Neutrophil (primary cell): ENCODE measurements around the gene PCBP2.
A peak's percentile ranks its signal among the peaks of the same experiment; 100 is the strongest.

ENCODE experiments used
- H3K27ac ChIP-seq: fragments of 200-600 bp; sonication (generic); 2 replicates; pipeline ENCODE4 v1.5.1; 2016; ENCODE audit warnings: mild to moderate bottlenecking, moderate library complexity
- H3K27me3 ChIP-seq: fragments of 200-600 bp; sonication (generic); 2 replicates; pipeline ENCODE4 v1.6.0; 2016; ENCODE audit warnings: mild to moderate bottlenecking
- H3K36me3 ChIP-seq: fragments of 200-600 bp; sonication (generic); 2 replicates; pipeline ENCODE4 v1.5.1; 2017
- H3K4me1 ChIP-seq, 2 experiments: fragments of 200-600 bp in 1 of 2; sonication (generic) in 1 of 2; 1 replicate in 1 of 2; 2 replicates in 1 of 2; pipeline versions ENCODE4 v1.5.1 to v1.6.1; 2013 to 2016; ENCODE audit warnings: low read depth in 1 of 2, low read length in 1 of 2, mild to moderate bottlenecking in 1 of 2, moderate library complexity in 1 of 2; ENCODE audit not compliant: control insufficient read depth in 1 of 2, insufficient read depth in 1 of 2
- H3K4me3 ChIP-seq, 2 experiments: fragments of 200-600 bp in 1 of 2; sonication (generic) in 1 of 2; 1 replicate in 1 of 2; 2 replicates in 1 of 2; pipeline ENCODE4 v1.5.1; 2013 to 2016; ENCODE audit warnings: low read depth in 1 of 2, low read length in 1 of 2, mild to moderate bottlenecking in 1 of 2, moderate library complexity in 1 of 2
- H3K9me3 ChIP-seq: fragments of 200-600 bp; sonication (generic); 2 replicates; pipeline ENCODE4 v1.5.1; 2016
- TF ChIP-seq, protein P1 (sequence below): fragments of 200-600 bp; sonication (generic); IDR thresholded peaks from 2 replicates; pipeline ENCODE4 v1.5.1; 2016; ENCODE audit warnings: antibody characterized with exemption

Gene PCBP2

DNA sequence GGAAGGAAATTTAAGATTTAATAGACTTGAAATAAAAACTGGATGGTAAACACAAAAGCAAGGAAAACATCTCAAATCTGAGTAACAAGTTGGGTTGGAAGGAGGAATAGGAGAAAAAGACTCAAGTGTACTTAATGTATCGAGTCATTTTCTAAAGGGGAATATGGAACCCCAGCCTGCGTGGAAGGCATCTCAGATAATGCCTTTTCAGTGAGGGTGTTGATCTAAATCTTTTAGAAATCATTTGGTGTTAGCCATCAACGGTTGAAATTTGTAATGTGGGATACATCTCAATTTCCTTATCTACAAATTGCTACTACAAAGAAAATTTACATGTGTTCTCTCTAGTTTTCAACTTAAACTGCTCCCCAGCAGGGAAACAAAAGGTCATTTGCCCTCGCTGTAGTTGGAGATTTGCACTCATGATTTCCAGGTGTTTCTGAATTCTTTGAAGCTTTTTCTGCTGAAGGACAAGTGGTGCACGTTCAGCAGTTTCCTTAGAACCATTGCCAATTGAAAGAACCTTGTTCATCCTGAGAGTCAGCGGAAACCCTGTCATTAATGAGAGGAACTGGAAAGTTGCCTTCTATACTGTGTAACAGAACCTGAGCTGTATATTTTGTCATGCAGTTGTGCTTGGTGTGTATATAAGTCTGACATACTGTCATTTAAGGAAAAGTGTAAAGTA, 2.2 kb downstream of the PCBP2 start:
- Histone ChIP-seq H3K4me1 (peaks cover 20 to 21% of the 10 kb centered on the region in 2 experiments), H3K4me3 (no peak overlapping the region), H3K36me3 (peaks cover 54% of the 10 kb centered on the region), H3K27ac (peak overlapping the region; percentile 96), H3K9me3 (no peaks in the 10 kb centered on the region), H3K27me3 (no peaks in the 10 kb centered on the region)
- TF ChIP-seq, protein P1, sequence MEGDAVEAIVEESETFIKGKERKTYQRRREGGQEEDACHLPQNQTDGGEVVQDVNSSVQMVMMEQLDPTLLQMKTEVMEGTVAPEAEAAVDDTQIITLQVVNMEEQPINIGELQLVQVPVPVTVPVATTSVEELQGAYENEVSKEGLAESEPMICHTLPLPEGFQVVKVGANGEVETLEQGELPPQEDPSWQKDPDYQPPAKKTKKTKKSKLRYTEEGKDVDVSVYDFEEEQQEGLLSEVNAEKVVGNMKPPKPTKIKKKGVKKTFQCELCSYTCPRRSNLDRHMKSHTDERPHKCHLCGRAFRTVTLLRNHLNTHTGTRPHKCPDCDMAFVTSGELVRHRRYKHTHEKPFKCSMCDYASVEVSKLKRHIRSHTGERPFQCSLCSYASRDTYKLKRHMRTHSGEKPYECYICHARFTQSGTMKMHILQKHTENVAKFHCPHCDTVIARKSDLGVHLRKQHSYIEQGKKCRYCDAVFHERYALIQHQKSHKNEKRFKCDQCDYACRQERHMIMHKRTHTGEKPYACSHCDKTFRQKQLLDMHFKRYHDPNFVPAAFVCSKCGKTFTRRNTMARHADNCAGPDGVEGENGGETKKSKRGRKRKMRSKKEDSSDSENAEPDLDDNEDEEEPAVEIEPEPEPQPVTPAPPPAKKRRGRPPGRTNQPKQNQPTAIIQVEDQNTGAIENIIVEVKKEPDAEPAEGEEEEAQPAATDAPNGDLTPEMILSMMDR = no peak

DNA sequence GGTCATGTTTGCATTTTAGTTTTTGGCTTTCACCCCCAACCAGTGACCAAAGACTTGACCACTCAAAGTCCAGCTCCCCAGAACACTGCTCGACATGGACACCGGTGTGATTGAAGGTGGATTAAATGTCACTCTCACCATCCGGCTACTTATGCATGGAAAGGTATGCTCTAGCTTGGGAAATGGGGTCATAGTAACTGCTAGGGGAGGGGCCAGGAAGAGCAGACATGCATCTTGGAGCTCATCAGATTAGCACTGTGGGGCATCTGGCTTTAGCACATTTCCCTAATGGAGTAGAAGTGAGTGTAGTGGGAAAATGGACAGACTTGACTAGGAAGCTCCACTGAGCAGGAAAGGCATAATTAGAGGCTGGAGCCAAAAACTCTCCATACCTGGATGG, 2.8 kb downstream of the PCBP2 start:
- H3K9me3 ChIP-seq = no peaks in the 10 kb centered on the region
- no peak overlapping the region for H3K27ac ChIP-seq
- H3K36me3 ChIP-seq = peaks cover 57% of the 10 kb centered on the region
- TF ChIP-seq, protein P1 = no peak
- no peaks in the 10 kb centered on the region for H3K27me3 ChIP-seq
- H3K4me3 ChIP-seq = no peak overlapping the region
- H3K4me1 ChIP-seq = peaks cover 20 to 21% of the 10 kb centered on the region in 2 experiments

DNA sequence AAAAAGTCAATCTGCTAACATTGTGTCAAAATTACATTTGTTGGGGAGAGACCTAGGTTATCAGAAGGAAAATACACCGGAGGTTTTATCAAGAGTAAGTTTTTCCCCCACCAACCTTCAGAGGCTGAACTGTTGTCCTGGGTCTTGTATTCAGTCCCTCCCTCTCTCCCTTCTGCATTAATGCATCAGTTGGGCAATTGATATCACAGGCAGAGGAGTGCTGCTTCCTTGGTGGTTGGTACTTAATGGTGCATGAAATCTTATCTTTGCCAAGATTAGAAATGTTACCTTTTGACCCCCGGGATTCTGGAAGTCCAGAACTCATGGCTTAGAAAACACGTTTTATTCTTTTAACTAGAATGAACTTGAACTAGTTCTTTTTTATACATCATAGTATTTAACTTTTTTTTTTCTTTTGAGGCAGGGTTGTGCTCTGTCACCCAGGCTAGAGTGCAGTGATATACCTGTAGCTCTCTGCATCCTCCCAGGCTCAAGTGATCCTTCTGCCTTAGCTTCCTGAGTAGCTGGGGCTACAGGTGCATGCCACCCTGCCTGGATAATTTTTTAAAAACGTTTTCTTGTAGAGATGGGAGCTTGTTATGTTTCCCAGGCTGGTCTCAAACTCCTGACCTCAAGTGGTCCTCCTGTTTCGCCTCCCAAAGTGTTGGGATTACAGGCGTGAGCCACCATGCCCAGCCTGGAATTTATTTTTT, 4.9 kb downstream of the PCBP2 start:
- Histone ChIP-seq H3K4me3 (no peak overlapping the region), H3K27ac (no peak overlapping the region), H3K4me1 (peaks cover 15 to 17% of the 10 kb centered on the region in 2 experiments), H3K36me3 (peaks cover 78% of the 10 kb centered on the region), H3K27me3 (no peaks in the 10 kb centered on the region), H3K9me3 (no peaks in the 10 kb centered on the region)
- TF ChIP-seq, protein P1 = no peak

DNA sequence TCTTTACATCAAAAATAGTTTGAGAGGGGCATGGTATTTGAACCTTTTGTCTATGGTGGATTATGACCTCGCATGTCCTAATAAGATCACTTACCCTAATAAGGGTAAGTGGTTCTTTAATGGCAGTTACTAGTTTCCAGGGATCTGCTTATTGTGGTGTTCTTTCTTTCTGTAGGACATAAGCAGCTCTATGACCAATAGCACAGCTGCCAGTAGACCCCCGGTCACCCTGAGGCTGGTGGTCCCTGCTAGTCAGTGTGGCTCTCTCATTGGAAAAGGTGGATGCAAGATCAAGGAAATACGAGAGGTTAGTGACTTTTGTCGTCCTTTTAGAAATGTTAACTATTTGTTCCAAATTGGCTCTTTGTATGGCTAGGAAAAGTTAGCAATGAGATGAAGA, 7.2 kb downstream of the PCBP2 start:
- no peak overlapping the region for H3K4me3 ChIP-seq
- no peak overlapping the region for H3K27ac ChIP-seq
- TF ChIP-seq, protein P1 = no peak
- no peaks in the 10 kb centered on the region for H3K9me3 ChIP-seq
- H3K27me3 ChIP-seq = no peaks in the 10 kb centered on the region
- peaks cover under 1 to 3% of the 10 kb centered on the region in 2 experiments for H3K4me1 ChIP-seq
- peaks cover 100% of the 10 kb centered on the region for H3K36me3 ChIP-seq

DNA sequence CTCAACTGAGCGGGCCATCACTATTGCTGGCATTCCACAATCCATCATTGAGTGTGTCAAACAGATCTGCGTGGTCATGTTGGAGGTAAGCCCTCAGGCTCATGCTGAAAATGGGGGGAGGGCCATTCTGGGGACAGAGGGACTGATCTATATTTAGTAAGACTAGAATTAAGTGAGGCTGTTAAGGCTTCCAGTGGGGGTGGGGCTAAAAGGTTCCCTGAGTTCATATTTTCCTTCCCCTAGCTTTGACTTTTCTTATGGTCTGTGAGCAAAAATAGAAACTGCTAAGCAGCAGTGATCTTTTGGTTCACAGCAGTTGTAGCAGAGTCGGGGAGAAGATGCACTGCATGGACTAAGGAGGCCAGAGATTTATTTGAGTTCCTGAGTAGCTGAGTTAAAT, 9.2 kb downstream of the PCBP2 start:
- H3K4me1 ChIP-seq = no peaks in the 10 kb centered on the region
- H3K4me3 ChIP-seq = no peak overlapping the region
- TF ChIP-seq, protein P1 = no peak
- H3K27ac ChIP-seq = no peak overlapping the region
- H3K9me3 ChIP-seq = no peaks in the 10 kb centered on the region
- H3K36me3 ChIP-seq = peaks cover 100% of the 10 kb centered on the region
- no peaks in the 10 kb centered on the region for H3K27me3 ChIP-seq
